ENCODE results near the gene PMM2. TPM values are rescaled to one million over a fixed set of nuclear protein-coding genes. Genes with fewer than 3 reads are reported as not detected.

Gene PMM2
- total RNA-seq, 1 experiment from 2014 or later: 35.2 TPM

- no peaks in the 10 kb centered on the region for H3K36me3 ChIP-seq (ENCODE audit: low read depth, low read length)
- H3K4me1 ChIP-seq (ENCODE audit: insufficient read depth, low read length): no peaks in the 10 kb centered on the region
- intact Hi-C loops (cut with micrococcal nuclease): no loop called here
- ATAC-seq: no peak
- H3K4me2 ChIP-seq (ENCODE audit: low read length): no peak overlapping the region
- H3K4me3 ChIP-seq (ENCODE audit: low read length): no peak overlapping the region
- H3K9me2 ChIP-seq (replicated peaks; ENCODE audit: low read length): no peaks in the 10 kb centered on the region
- H3K79me2 ChIP-seq (ENCODE audit: low read length): no peaks in the 10 kb centered on the region
- no peak for DNase-seq
- no TSS peak for BruUV-seq (replicated peaks)
- H3K9ac ChIP-seq (ENCODE audit: low read length): no peak overlapping the region
- no peaks in the 10 kb centered on the region for H3F3A ChIP-seq (ENCODE audit: low read length, unreplicated experiment)
- TF ChIP-seq, protein P1, sequence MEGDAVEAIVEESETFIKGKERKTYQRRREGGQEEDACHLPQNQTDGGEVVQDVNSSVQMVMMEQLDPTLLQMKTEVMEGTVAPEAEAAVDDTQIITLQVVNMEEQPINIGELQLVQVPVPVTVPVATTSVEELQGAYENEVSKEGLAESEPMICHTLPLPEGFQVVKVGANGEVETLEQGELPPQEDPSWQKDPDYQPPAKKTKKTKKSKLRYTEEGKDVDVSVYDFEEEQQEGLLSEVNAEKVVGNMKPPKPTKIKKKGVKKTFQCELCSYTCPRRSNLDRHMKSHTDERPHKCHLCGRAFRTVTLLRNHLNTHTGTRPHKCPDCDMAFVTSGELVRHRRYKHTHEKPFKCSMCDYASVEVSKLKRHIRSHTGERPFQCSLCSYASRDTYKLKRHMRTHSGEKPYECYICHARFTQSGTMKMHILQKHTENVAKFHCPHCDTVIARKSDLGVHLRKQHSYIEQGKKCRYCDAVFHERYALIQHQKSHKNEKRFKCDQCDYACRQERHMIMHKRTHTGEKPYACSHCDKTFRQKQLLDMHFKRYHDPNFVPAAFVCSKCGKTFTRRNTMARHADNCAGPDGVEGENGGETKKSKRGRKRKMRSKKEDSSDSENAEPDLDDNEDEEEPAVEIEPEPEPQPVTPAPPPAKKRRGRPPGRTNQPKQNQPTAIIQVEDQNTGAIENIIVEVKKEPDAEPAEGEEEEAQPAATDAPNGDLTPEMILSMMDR (conservative IDR thresholded peaks at IDR 0.05; ENCODE audit: low read depth, low read length): no peak
- TF ChIP-seq EZH2 (IDR thresholded peaks at IDR 0.05; ENCODE audit: low read length, unreplicated experiment) (no peak), EZH2phosphoT487 (IDR thresholded peaks at IDR 0.05; ENCODE audit: borderline replicate concordance, low read length) (no peak)
- no peaks in the 10 kb centered on the region for H3K27me3 ChIP-seq (ENCODE audit: low read length)
- H3K9me3 ChIP-seq (ENCODE audit: low read length): no peaks in the 10 kb centered on the region
- H4K20me1 ChIP-seq (ENCODE audit: low read length): no peaks in the 10 kb centered on the region
- POLR2A ChIA-PET (ENCODE audit: unreplicated experiment): no interaction called here
- CTCF ChIA-PET: no interaction called here
- H2AFZ ChIP-seq (ENCODE audit: low read length): no peak overlapping the region
- H3K27ac ChIP-seq (ENCODE audit: low read length): no peak overlapping the region
Observed at GRCh38 chr16:8775359-8775758, 22.3 kb upstream of the PMM2 start.

DNA sequence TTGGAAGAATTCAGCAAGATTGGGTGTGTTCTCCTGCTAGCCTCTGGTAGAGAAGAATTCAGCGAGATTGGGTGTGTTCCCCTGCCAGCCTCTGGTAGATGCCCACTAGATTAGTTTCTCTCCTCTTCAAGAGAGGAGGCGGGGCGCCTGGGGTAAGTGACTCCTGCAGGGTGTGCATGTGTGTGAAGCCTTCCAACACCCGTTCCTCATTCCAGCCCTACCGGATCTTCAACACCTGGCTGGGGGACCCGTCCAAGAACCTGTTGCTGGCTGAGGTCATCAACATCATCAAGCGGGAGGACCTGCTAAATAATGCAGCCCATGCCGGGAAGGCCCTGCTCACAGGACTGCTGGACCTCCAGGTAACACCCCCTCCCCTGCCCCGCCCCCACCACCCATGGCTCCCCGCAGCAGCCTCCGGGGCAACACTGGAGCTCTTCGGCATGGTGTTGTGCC, 21.5 kb upstream of the PMM2 start:
- Histone ChIP-seq H3F3A (ENCODE audit: low read length, unreplicated experiment) (no peaks in the 10 kb centered on the region), H3K27ac (ENCODE audit: low read length) (no peak overlapping the region), H3K9me3 (ENCODE audit: low read length) (no peaks in the 10 kb centered on the region), H4K20me1 (ENCODE audit: low read length) (no peaks in the 10 kb centered on the region), H3K4me3 (ENCODE audit: low read length) (no peak overlapping the region), H3K9me2 (replicated peaks; ENCODE audit: low read length) (no peaks in the 10 kb centered on the region), H3K79me2 (ENCODE audit: low read length) (no peaks in the 10 kb centered on the region), H3K27me3 (ENCODE audit: low read length) (no peaks in the 10 kb centered on the region), H3K36me3 (ENCODE audit: low read depth, low read length) (no peaks in the 10 kb centered on the region), H3K9ac (ENCODE audit: low read length) (no peak overlapping the region), H3K4me1 (ENCODE audit: insufficient read depth, low read length) (no peaks in the 10 kb centered on the region), H2AFZ (ENCODE audit: low read length) (no peak overlapping the region), H3K4me2 (ENCODE audit: low read length) (no peak overlapping the region)
- ChIA-PET POLR2A (ENCODE audit: unreplicated experiment) (no interaction called here), CTCF (no interaction called here)
- BruUV-seq (replicated peaks): no TSS peak
- no peak for TF ChIP-seq EZH2 (IDR thresholded peaks at IDR 0.05; ENCODE audit: low read length, unreplicated experiment)
- no peak for TF ChIP-seq EZH2phosphoT487 (IDR thresholded peaks at IDR 0.05; ENCODE audit: borderline replicate concordance, low read length)
- TF ChIP-seq, protein P1 (conservative IDR thresholded peaks at IDR 0.05; ENCODE audit: low read depth, low read length): no peak
- intact Hi-C loops (cut with micrococcal nuclease): no loop called here
- ATAC-seq (no peak), DNase-seq (peak; percentile 32)

DNA sequence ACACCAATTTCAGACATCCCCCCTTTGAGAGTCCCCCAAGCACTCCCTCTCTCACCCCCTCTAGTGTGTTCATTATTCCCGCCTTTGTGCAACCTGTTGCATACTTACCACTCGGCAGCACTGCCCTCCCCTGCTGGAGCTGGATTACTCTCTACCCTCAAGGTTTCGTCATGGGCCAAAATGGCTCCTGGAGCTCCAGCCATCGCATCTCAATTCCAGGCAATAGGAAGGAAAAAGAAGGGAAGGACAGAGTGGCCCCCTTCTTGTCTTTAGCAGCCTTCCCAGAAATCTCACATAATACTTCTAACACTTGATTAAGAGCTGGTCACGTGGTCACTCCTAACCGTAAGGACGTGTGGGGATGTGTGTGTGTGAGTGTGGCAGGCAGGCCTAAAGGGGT, 20.4 kb upstream of the PMM2 start:
- no peak for TF ChIP-seq EZH2 (IDR thresholded peaks at IDR 0.05; ENCODE audit: low read length, unreplicated experiment)
- TF ChIP-seq, protein P1 (conservative IDR thresholded peaks at IDR 0.05; ENCODE audit: low read depth, low read length): no peak
- TF ChIP-seq EZH2phosphoT487 (IDR thresholded peaks at IDR 0.05; ENCODE audit: borderline replicate concordance, low read length): no peak
- intact Hi-C loops (cut with micrococcal nuclease): no loop called here

More for the DNA sequence above, 20.4 kb upstream of the PMM2 start:
- Histone ChIP-seq H3K9ac (ENCODE audit: low read length) (no peak overlapping the region), H3K27ac (ENCODE audit: low read length) (no peak overlapping the region), H3F3A (ENCODE audit: low read length, unreplicated experiment) (no peaks in the 10 kb centered on the region), H3K4me3 (ENCODE audit: low read length) (no peak overlapping the region), H3K4me1 (ENCODE audit: insufficient read depth, low read length) (no peaks in the 10 kb centered on the region), H3K79me2 (ENCODE audit: low read length) (no peaks in the 10 kb centered on the region), H2AFZ (ENCODE audit: low read length) (no peak overlapping the region), H3K27me3 (ENCODE audit: low read length) (no peaks in the 10 kb centered on the region), H3K4me2 (ENCODE audit: low read length) (no peak overlapping the region), H4K20me1 (ENCODE audit: low read length) (no peaks in the 10 kb centered on the region), H3K36me3 (ENCODE audit: low read depth, low read length) (no peaks in the 10 kb centered on the region), H3K9me3 (ENCODE audit: low read length) (no peaks in the 10 kb centered on the region), H3K9me2 (replicated peaks; ENCODE audit: low read length) (no peaks in the 10 kb centered on the region)
- ATAC-seq (no peak), DNase-seq (no peak)
- BruUV-seq (replicated peaks): no TSS peak
- POLR2A ChIA-PET (ENCODE audit: unreplicated experiment): interaction anchor here (0.6 kb wide), 1 partner anchor 102 kb away, joined by 10 read pairs; no protein-coding TSS in a partner anchor
- CTCF ChIA-PET: no interaction called here
